PFSK-1 (cell line): ENCODE measurements around the gene PTPN5.
A peak's percentile ranks its signal among the peaks of the same experiment; 100 is the strongest.

ENCODE experiments used
- FOXP2 ChIP-seq: optimal IDR thresholded peaks from 2 replicates; pipeline ENCODE3; 2011; ENCODE audit warnings: borderline replicate concordance, control low read depth, inconsistent platforms; ENCODE audit not compliant: insufficient read depth; ENCODE audit errors: extremely low read length, extremely low read depth
- POLR2AphosphoS5 ChIP-seq: IDR thresholded peaks from 2 replicates; pipeline ENCODE4 v1.6.1; 2012; ENCODE audit warnings: low read depth, mild to moderate bottlenecking, control low read depth, low read length, moderate library complexity
- SIN3A ChIP-seq: IDR thresholded peaks from 2 replicates; pipeline ENCODE4 v1.6.1; 2012; ENCODE audit warnings: mild to moderate bottlenecking, low read length, moderate library complexity, borderline replicate concordance; ENCODE audit not compliant: insufficient read depth
- TAF1 ChIP-seq: IDR thresholded peaks from 2 replicates; pipeline ENCODE4 v1.6.1; 2012; ENCODE audit warnings: low read length, control low read depth, borderline replicate concordance; ENCODE audit not compliant: insufficient read depth
- TF ChIP-seq, protein P1 (sequence below), 2 experiments: IDR thresholded peaks; 2 replicates each; pipeline versions ENCODE4 v1.6.1 to v1.8.0; 2011 to 2012; ENCODE audit warnings: low read depth in 2 of 2, low read length in 2 of 2, control low read depth in 1 of 2, inconsistent platforms in 1 of 2, mild to moderate bottlenecking in 1 of 2, moderate library complexity in 1 of 2; ENCODE audit not compliant: insufficient read depth in 1 of 2

PTPN5 gene

DNA sequence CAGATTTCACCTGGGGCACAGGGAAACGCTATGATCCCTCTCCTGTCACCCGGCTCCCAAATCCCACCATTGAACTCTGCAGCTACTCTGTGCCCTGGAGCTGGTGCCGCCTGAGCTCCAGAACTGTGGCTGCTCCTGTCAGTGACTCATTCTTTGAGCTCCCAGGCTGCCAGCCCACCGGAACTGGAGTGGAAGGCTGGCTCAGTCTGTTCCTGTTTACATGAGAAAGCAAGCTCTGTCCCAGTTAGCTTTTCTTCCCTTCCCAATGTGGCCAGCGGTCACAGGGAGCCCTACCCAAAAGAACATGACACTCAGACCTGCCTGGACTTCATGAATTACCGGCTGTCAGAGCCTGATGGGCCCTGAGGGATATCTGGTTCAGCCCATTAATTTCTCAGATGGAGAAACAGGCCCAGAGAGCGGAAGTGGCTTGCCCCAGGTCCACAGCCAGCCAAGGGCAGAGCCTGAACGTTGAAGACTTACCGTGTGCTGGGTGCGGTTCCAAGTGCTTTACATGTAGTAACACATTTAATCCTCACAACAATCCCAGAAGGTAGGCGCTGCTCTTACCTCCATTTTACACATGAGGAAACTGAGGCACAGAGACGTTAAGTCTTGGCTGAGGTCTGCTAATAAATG, 41.8 kb downstream of the PTPN5 start:
- peak; percentile 42; the same call in 1 of the 2 replicates for TF ChIP-seq SIN3A
- peak; percentile 75; the same call in 1 of the 2 replicates for TF ChIP-seq POLR2AphosphoS5
- TF ChIP-seq, protein P1, sequence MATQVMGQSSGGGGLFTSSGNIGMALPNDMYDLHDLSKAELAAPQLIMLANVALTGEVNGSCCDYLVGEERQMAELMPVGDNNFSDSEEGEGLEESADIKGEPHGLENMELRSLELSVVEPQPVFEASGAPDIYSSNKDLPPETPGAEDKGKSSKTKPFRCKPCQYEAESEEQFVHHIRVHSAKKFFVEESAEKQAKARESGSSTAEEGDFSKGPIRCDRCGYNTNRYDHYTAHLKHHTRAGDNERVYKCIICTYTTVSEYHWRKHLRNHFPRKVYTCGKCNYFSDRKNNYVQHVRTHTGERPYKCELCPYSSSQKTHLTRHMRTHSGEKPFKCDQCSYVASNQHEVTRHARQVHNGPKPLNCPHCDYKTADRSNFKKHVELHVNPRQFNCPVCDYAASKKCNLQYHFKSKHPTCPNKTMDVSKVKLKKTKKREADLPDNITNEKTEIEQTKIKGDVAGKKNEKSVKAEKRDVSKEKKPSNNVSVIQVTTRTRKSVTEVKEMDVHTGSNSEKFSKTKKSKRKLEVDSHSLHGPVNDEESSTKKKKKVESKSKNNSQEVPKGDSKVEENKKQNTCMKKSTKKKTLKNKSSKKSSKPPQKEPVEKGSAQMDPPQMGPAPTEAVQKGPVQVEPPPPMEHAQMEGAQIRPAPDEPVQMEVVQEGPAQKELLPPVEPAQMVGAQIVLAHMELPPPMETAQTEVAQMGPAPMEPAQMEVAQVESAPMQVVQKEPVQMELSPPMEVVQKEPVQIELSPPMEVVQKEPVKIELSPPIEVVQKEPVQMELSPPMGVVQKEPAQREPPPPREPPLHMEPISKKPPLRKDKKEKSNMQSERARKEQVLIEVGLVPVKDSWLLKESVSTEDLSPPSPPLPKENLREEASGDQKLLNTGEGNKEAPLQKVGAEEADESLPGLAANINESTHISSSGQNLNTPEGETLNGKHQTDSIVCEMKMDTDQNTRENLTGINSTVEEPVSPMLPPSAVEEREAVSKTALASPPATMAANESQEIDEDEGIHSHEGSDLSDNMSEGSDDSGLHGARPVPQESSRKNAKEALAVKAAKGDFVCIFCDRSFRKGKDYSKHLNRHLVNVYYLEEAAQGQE (IDR thresholded peaks at IDR 0.05; ENCODE audit: insufficient read depth in 1 of 2, low read depth in 2 of 2, low read length in 2 of 2), result no peak; a peak in 1 of 4 replicates
- peak; percentile 77; the same call in 1 of the 2 replicates for TF ChIP-seq TAF1
- peak; percentile 97 for TF ChIP-seq FOXP2

DNA sequence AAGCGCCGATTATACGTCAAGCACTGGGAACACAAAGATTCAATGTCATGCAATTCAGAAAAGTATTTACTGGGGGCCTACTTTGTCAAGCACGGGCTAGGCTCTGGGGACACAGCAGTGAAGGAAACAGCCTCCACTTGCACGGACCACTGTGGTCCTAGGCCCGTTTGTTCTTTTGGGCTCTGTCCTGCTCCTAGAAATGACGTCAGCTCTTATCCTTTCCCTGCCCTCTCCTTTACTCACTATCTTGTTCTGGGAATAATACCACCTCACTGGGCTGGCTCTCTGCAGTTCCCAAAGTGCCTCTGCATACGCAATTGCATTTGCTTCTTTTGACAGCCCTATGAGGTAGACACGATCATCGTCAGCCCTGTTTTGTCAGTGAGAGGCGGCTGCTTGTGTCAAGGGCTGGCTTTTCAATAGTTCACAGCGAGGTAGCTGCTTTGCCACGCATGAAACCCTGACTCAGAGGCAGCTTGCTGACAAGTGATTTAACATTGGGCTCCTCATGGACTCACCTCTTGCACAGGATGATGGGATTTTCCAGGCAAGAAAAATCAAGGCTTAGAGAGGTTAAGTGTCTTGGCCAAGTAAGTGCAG, 42.7 kb downstream of the PTPN5 start:
- TF ChIP-seq, protein P1 (IDR thresholded peaks at IDR 0.05; ENCODE audit: insufficient read depth in 1 of 2, low read depth in 2 of 2, low read length in 2 of 2), result no peak
- no peak for TF ChIP-seq SIN3A
- no peak for TF ChIP-seq POLR2AphosphoS5
- TF ChIP-seq TAF1, result no peak
- TF ChIP-seq FOXP2, result no peak

DNA sequence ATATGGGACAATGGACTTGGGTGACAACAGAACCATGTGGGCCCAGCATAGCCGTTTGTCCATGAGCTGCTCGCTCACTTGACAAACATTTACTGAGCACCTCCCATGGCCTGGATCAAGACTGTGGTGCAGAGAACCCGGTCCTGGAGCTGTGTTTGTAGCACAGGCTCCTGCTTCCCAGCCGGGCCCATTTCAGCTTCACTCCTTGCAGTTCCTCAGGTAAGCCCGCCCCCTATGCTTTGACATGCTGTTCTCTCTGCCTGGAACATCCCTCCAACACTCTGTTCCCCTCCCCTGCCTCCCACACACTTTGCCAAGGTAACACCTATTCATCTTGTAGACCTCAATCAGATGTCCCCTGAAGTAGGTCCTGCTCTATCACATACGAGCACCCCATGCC, 46.3 kb downstream of the PTPN5 start:
- TF ChIP-seq TAF1 (no peak), POLR2AphosphoS5 (no peak), FOXP2 (no peak), SIN3A (no peak)
- TF ChIP-seq, protein P1 (IDR thresholded peaks at IDR 0.05; ENCODE audit: insufficient read depth in 1 of 2, low read depth in 2 of 2, low read length in 2 of 2), result no peak

DNA sequence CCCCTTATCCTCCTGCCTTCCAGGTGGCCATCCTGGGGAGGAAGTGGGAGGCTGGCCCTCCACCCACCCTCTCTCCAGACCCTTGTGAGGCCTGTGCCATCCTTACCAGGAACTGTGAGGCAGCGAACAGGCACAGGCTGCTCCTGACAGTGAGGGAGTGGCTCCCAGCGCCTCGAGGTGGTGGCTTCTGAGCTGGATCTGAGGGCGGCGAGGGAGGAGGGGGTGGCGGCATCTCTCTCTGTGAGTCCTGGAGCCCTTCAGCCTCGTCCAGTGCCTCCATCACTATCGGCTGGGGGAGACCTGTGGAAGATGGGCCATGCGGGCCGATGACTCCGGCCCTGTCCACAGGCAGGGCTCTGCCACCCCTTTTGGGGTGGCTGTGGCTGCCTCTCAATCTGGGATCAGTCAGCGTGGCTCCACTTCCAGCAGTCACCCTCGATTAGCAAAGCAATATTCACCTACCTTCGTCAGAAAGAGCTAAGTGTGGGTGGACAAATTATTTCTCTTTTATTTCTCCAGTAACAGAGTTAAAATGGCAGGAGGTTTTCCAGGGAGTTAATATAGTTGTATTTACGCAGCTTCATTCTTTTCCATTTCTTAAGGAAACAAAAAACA, 47.6 kb downstream of the PTPN5 start:
- TF ChIP-seq FOXP2, result no peak
- no peak for TF ChIP-seq POLR2AphosphoS5
- no peak for TF ChIP-seq TAF1
- TF ChIP-seq, protein P1 (IDR thresholded peaks at IDR 0.05; ENCODE audit: insufficient read depth in 1 of 2, low read depth in 2 of 2, low read length in 2 of 2), result no peak
- no peak for TF ChIP-seq SIN3A
